Heart right ventricle (tissue), 16 donors: ENCODE measurements around the gene NXPH4. TPM values are rescaled to one million over a fixed set of nuclear protein-coding genes. Genes with fewer than 3 reads are reported as not detected.

Experiments used
- ATAC-seq, 8 donors: fragments of 200-7000 bp; cut with Tn5 transposase; one replicate each; pipeline ENCODE4 v1.9.1; 2020; ENCODE audit warnings: mild to moderate bottlenecking in 8 of 8, moderate library complexity in 8 of 8, moderate number of reproducible peaks in 1 of 8
- DNase-seq, 2 donors: peaks; one replicate each; pipeline ENCODE4 v3.0.0-alpha.2; 2020
- H3K27ac ChIP-seq, 10 donors: fragments of 200-600 bp; sonication (generic) in 2 of 10; one replicate each; pipeline versions ENCODE4 v1.5.0 to v1.8.0; 2020 to 2022; ENCODE audit warnings: mild to moderate bottlenecking in 3 of 10
- H3K27me3 ChIP-seq, 7 donors: fragments of 200-600 bp; one replicate each; pipeline ENCODE4 v1.8.0; 2021 to 2022; ENCODE audit warnings: mild to moderate bottlenecking in 2 of 7
- H3K36me3 ChIP-seq, 9 donors: fragments of 200-600 bp; sonication (generic) in 1 of 9; one replicate each; pipeline versions ENCODE4 v1.5.0 to v1.8.0; 2020 to 2022; ENCODE audit warnings: mild to moderate bottlenecking in 2 of 9
- H3K4me1 ChIP-seq, 9 donors: fragments of 200-600 bp; sonication (generic) in 1 of 9; one replicate each; pipeline versions ENCODE4 v1.5.0 to v1.8.0; 2020 to 2022; ENCODE audit warnings: mild to moderate bottlenecking in 4 of 9
- H3K4me3 ChIP-seq, 10 donors: fragments of 200-600 bp; sonication (generic) in 2 of 10; one replicate each; pipeline versions ENCODE4 v1.5.0 to v1.8.0; 2020 to 2022; ENCODE audit warnings: mild to moderate bottlenecking in 7 of 10, moderate library complexity in 2 of 10
- H3K9me3 ChIP-seq, 11 donors: fragments of 200-600 bp in 10 of 11; sonication (generic) in 2 of 11; one replicate each; pipeline versions ENCODE4 v1.5.0 to v1.8.0; 2013 to 2022; ENCODE audit warnings: mild to moderate bottlenecking in 2 of 11, control low read depth in 1 of 11, moderate library complexity in 1 of 11
- CTCF ChIP-seq, 9 donors: fragments of 200-600 bp; sonication (generic) in 2 of 9; IDR thresholded peaks; one replicate each; pipeline versions ENCODE4 v1.5.0 to v1.8.0; 2021 to 2022; ENCODE audit warnings: antibody characterized with exemption in 9 of 9, mild to moderate bottlenecking in 5 of 9, moderate library complexity in 1 of 9
- WGBS, 2 donors: extraction: QIAGEN DNeasy Blood & Tissue Kit; methylation state at CpG; one replicate each; pipeline ENCODE4 v1.1.7; 2013; ENCODE audit warnings: inconsistent platforms in 1 of 2; 5-methylcytosine and 5-hydroxymethylcytosine counted together
- intact Hi-C, 10 donors: fragments of 100-400 bp; cut with DNase I; formaldehyde crosslinking; loops; one replicate each; pipeline versions ENCODE4 v1.11.1 to v1.14.2; 2022
- polyA plus RNA-seq, 2 donors: library from polyadenylated mRNA; stranded (reverse); fragments of 200-250 nt; gene quantifications; one replicate each; pipeline ENCODE4 v1.2.3, GENCODE V29; 2013
- total RNA-seq, 10 donors: library from RNA; stranded (reverse); fragmentation: NEBNext Ultra II Directional in 3 of 10; extraction: Animal tissue kit (Norgen Biotek cat#: 25700) in 3 of 10; gene quantifications; one replicate each; pipeline versions ENCODE4 v1.2.1 to v1.2.4, GENCODE V29; 2021 to 2023
- donor health status: Arrhythmogenic right ventricular cardiomyopathy.
- donor health status: ischemic (EF 13 %, LVEDD 7.1; RV severe dilation, severe dysfunction).
- donor health status: healthy with polysubstance abuse.
- donor health status: DM: no; HTN: yes; CAD: no.
- donor health status: DM: no; HTN: no; CAD: no.
- donor health status: ischemic (EF 25% LVEDD 6.9; RV normal size, moderate dysfunction).
- donor health status: ischemic (EF 25% LVEDD 5.7; RV mildly dilated, moderate dysfunction).
- donor health status: healthy.
- donor health status: DM: yes; HTN: yes; CAD: no.
- donor health status: Ischemic cardiomyopathy.
- donor health status: ischemic (EF 35%, LVEDD 5.7; RV mildly dilated, moderate dysfunction).
- donor health status: nonischemic (EF 11% LVEDD 7.7; RV severe dilation, severe dysfunction).
- donor health status: DM: yes; HTN: yes; CAD: no.
- donor health status: PGD.
- donor health status: ischemic (EF 29% LVEDD 5.4; RV normal size, mild dysfunction).
- donor health status: nonischemic (EF 23%, LVEDD 6.1; RV moderate dilation, normal function).

NXPH4 gene
- total and polyA plus RNA-seq, 12 donors, result 0.18 to 6.2 (median 1.8) TPM

GRCh38 chr12:57219205-57219992 is 2.8 kb downstream of the NXPH4 start:
- peaks cover 9 to 99% (median 93%) of the 10 kb centered on the region in 7 donors for H3K27me3 ChIP-seq
- WGBS, 2 donors, result 64 to 67% methylated on average over 14 of the region's 14 CpGs

GRCh38 chr12:57219993-57220754 is 3.6 kb downstream of the NXPH4 start:
- Histone ChIP-seq H3K9me3 (no peaks in the 10 kb centered on the region), H3K27ac (no peak overlapping the region), H3K36me3 (no peaks in the 10 kb centered on the region), H3K4me3 (no peak overlapping the region), H3K4me1 (peaks cover 4 to 40% (median 24%) of the 10 kb centered on the region in 9 donors), H3K27me3 (peaks cover 17 to 99% (median 98%) of the 10 kb centered on the region in 7 donors)
- 12 to 15% methylated on average over 33 to 38 of the region's 38 CpGs for WGBS, 2 donors
- intact Hi-C loops, result loop anchor here in 1 of 10 donors (10.0 kb wide), 1 partner anchor 245 kb away; no protein-coding TSS in a partner anchor
- TF ChIP-seq CTCF (IDR thresholded peaks at IDR 0.05), result no peak
- DNase-seq (no peak), ATAC-seq (no peak)

More at GRCh38 chr12:57219205-57219992, 2.8 kb downstream of the NXPH4 start:
- TF ChIP-seq CTCF (IDR thresholded peaks at IDR 0.05), result no peak
- peaks cover 4 to 42% (median 28%) of the 10 kb centered on the region in 9 donors for H3K4me1 ChIP-seq
- DNase-seq (no peak), ATAC-seq (no peak)
- intact Hi-C loops, result loop anchor here in 1 of 10 donors (10.0 kb wide), 1 partner anchor 245 kb away; no protein-coding TSS in a partner anchor
- no peaks in the 10 kb centered on the region for H3K36me3 ChIP-seq
- H3K27ac ChIP-seq, result no peak overlapping the region
- no peaks in the 10 kb centered on the region for H3K9me3 ChIP-seq
- H3K4me3 ChIP-seq, result no peak overlapping the region

GRCh38 chr12:57220770-57221168 is 4.2 kb downstream of the NXPH4 start:
- no peaks in the 10 kb centered on the region for H3K9me3 ChIP-seq
- 49 to 64% methylated on average over 1 of the region's 1 CpG for WGBS, 2 donors
- peaks cover 4 to 39% (median 24%) of the 10 kb centered on the region in 9 donors for H3K4me1 ChIP-seq
- H3K27ac ChIP-seq, result no peak overlapping the region
- intact Hi-C loops, result no loop called here
- no peak overlapping the region for H3K4me3 ChIP-seq
- DNase-seq (no peak), ATAC-seq (no peak)
- no peak for TF ChIP-seq CTCF (IDR thresholded peaks at IDR 0.05)
- no peaks in the 10 kb centered on the region for H3K36me3 ChIP-seq
- H3K27me3 ChIP-seq, result peaks cover 22 to 99% (median 98%) of the 10 kb centered on the region in 7 donors

- DNase-seq (no peak), ATAC-seq (no peak)
- no peak for TF ChIP-seq CTCF (IDR thresholded peaks at IDR 0.05)
- Histone ChIP-seq H3K27ac (no peak overlapping the region), H3K27me3 (peaks cover 18 to 99% (median 98%) of the 10 kb centered on the region in 7 donors), H3K9me3 (no peaks in the 10 kb centered on the region), H3K4me3 (no peak overlapping the region), H3K4me1 (peaks cover 2 to 34% (median 19%) of the 10 kb centered on the region in 9 donors), H3K36me3 (no peaks in the 10 kb centered on the region)
- 23 to 30% methylated on average over 23 to 24 of the region's 24 CpGs for WGBS, 2 donors
- intact Hi-C loops, result no loop called here
These were observed 4.7 kb downstream of the NXPH4 start for GRCh38 chr12:57221169-57221917.
